Stimulated activated naive CD8-positive, alpha-beta T cell treated with anti-CD3 and anti-CD28 coated beads, Interleukin-15, Interleukin-2, amounts not matched to agents 100 ng/mL and 50 ng/mL, for 24 hours (primary cell): ENCODE data around the gene PRKAG2.
"Not testable (repeated sequence)": the region's sequence is repeated elsewhere in the genome, so short reads cannot be mapped to it uniquely, and the experiment has no call there.

Source experiments
- H3K27ac Mint-ChIP-seq: one replicate; pipeline ENCODE4 v1.8.0; 2021; ENCODE audit warnings: mild to moderate bottlenecking, mixed read lengths
- H3K27me3 Mint-ChIP-seq: one replicate; pipeline ENCODE4 v1.8.0; 2021; ENCODE audit warnings: mixed read lengths
- H3K36me3 Mint-ChIP-seq: one replicate; pipeline ENCODE4 v1.8.0; 2021; ENCODE audit warnings: low read depth, mixed read lengths
- H3K4me1 Mint-ChIP-seq: one replicate; pipeline ENCODE4 v1.8.0; 2021; ENCODE audit warnings: low read depth, mixed read lengths
- H3K4me3 Mint-ChIP-seq: one replicate; pipeline ENCODE4 v1.8.0; 2021; ENCODE audit warnings: mild to moderate bottlenecking, mixed read lengths
- H3K9me3 Mint-ChIP-seq: one replicate; pipeline ENCODE4 v1.8.0; 2021; ENCODE audit warnings: mixed read lengths

The PRKAG2 gene

GRCh38 chr7:151876899-151877777 lies at the start of gene PRKAG2:
Gene PRKAG2, minus strand, starts transcription at chr7:151877115. Its CDS starts 495 bp downstream, at chr7:151876620.
- Mint-ChIP-seq H3K4me3 (peak within 1 kb of the TSS; percentile 92), H3K27ac (peak within 1 kb of the TSS; percentile 80), H3K36me3 (no peaks in the 10 kb centered on the region), H3K27me3 (no peaks in the 10 kb centered on the region), H3K4me1 (peaks cover 26% of the 10 kb centered on the region), H3K9me3 (no peaks in the 10 kb centered on the region)

GRCh38 chr7:151926336-151926712 lies 49.4 kb upstream of the PRKAG2 start:
- peaks cover 3% of the 10 kb centered on the region for H3K27me3 Mint-ChIP-seq
- H3K9me3 Mint-ChIP-seq: no peaks in the 10 kb centered on the region
- no peak overlapping the region for H3K4me3 Mint-ChIP-seq
- peak overlapping the region; percentile 41 for H3K27ac Mint-ChIP-seq
- H3K4me1 Mint-ChIP-seq: peaks cover 16% of the 10 kb centered on the region
- no peaks in the 10 kb centered on the region for H3K36me3 Mint-ChIP-seq

- peaks cover 3% of the 10 kb centered on the region for H3K27me3 Mint-ChIP-seq
Measured at GRCh38 chr7:151925446-151926335, 48.8 kb upstream of the PRKAG2 start.

GRCh38 chr7:151924508-151924907 lies 47.6 kb upstream of the PRKAG2 start:
- H3K27me3 Mint-ChIP-seq: peaks cover 6% of the 10 kb centered on the region
- H3K9me3 Mint-ChIP-seq: no peaks in the 10 kb centered on the region
- peaks cover 13% of the 10 kb centered on the region for H3K4me1 Mint-ChIP-seq
- H3K27ac Mint-ChIP-seq: no peak overlapping the region
- H3K36me3 Mint-ChIP-seq: no peaks in the 10 kb centered on the region
- H3K4me3 Mint-ChIP-seq: no peak overlapping the region

More at GRCh38 chr7:151925446-151926335, 48.8 kb upstream of the PRKAG2 start:
- H3K27ac Mint-ChIP-seq: peak overlapping the region; percentile 41
- no peaks in the 10 kb centered on the region for H3K9me3 Mint-ChIP-seq
- no peaks in the 10 kb centered on the region for H3K36me3 Mint-ChIP-seq
- peaks cover 17% of the 10 kb centered on the region for H3K4me1 Mint-ChIP-seq
- no peak overlapping the region for H3K4me3 Mint-ChIP-seq

- H3K27me3 Mint-ChIP-seq: peaks cover 6% of the 10 kb centered on the region
- H3K4me3 Mint-ChIP-seq: no peak overlapping the region
- H3K4me1 Mint-ChIP-seq: peaks cover 13% of the 10 kb centered on the region
- H3K9me3 Mint-ChIP-seq: no peaks in the 10 kb centered on the region
- H3K36me3 Mint-ChIP-seq: no peaks in the 10 kb centered on the region
- no peak overlapping the region for H3K27ac Mint-ChIP-seq
Measured at GRCh38 chr7:151924001-151924400, 47.1 kb upstream of the PRKAG2 start.

GRCh38 chr7:151923097-151923876 lies 46.4 kb upstream of the PRKAG2 start:
- Mint-ChIP-seq H3K36me3 (no peaks in the 10 kb centered on the region), H3K4me3 (no peak overlapping the region), H3K27ac (no peak overlapping the region), H3K9me3 (no peaks in the 10 kb centered on the region), H3K4me1 (peaks cover 13% of the 10 kb centered on the region), H3K27me3 (peaks cover 12% of the 10 kb centered on the region)

- H3K27me3 Mint-ChIP-seq: peaks cover 12% of the 10 kb centered on the region
- H3K9me3 Mint-ChIP-seq: no peaks in the 10 kb centered on the region
- no peak overlapping the region for H3K27ac Mint-ChIP-seq
- H3K4me3 Mint-ChIP-seq: no peak overlapping the region
- H3K4me1 Mint-ChIP-seq: peaks cover 13% of the 10 kb centered on the region
- no peaks in the 10 kb centered on the region for H3K36me3 Mint-ChIP-seq
Measured at GRCh38 chr7:151921451-151921850, 44.5 kb upstream of the PRKAG2 start.

- Mint-ChIP-seq H3K36me3 (no peaks in the 10 kb centered on the region), H3K27ac (no peak overlapping the region), H3K9me3 (no peaks in the 10 kb centered on the region), H3K4me3 (no peak overlapping the region), H3K27me3 (peaks cover 12% of the 10 kb centered on the region), H3K4me1 (peaks cover 6% of the 10 kb centered on the region)
Measured at GRCh38 chr7:151920488-151920887, 43.6 kb upstream of the PRKAG2 start.

- H3K36me3 Mint-ChIP-seq: no peaks in the 10 kb centered on the region
- no peaks in the 10 kb centered on the region for H3K9me3 Mint-ChIP-seq
- H3K27me3 Mint-ChIP-seq: peaks cover 12% of the 10 kb centered on the region
- H3K27ac Mint-ChIP-seq: no peak overlapping the region
- H3K4me1 Mint-ChIP-seq: peaks cover 5% of the 10 kb centered on the region
- H3K4me3 Mint-ChIP-seq: no peak overlapping the region
Measured at GRCh38 chr7:151919595-151919994, 42.7 kb upstream of the PRKAG2 start.

GRCh38 chr7:151918510-151918843 lies 41.6 kb upstream of the PRKAG2 start:
- H3K27me3 Mint-ChIP-seq: peaks cover 17% of the 10 kb centered on the region
- peaks cover 5% of the 10 kb centered on the region for H3K4me1 Mint-ChIP-seq
- H3K4me3 Mint-ChIP-seq: no peak overlapping the region
- no peaks in the 10 kb centered on the region for H3K36me3 Mint-ChIP-seq
- no peak overlapping the region for H3K27ac Mint-ChIP-seq
- H3K9me3 Mint-ChIP-seq: peaks cover 7% of the 10 kb centered on the region

GRCh38 chr7:151917791-151918509 lies 41.0 kb upstream of the PRKAG2 start:
- Mint-ChIP-seq H3K4me3 (no peak overlapping the region), H3K27me3 (peaks cover 14% of the 10 kb centered on the region), H3K9me3 (peaks cover 7% of the 10 kb centered on the region), H3K36me3 (no peaks in the 10 kb centered on the region), H3K27ac (no peak overlapping the region), H3K4me1 (peaks cover 5% of the 10 kb centered on the region)

GRCh38 chr7:151914051-151914450 lies 37.1 kb upstream of the PRKAG2 start:
- Mint-ChIP-seq H3K4me1 (no peaks in the 10 kb centered on the region), H3K36me3 (no peaks in the 10 kb centered on the region), H3K27ac (no peak overlapping the region)

GRCh38 chr7:151910655-151911054 lies 33.7 kb upstream of the PRKAG2 start:
- H3K4me3 Mint-ChIP-seq, H3K4me1 Mint-ChIP-seq, H3K9me3 Mint-ChIP-seq, H3K36me3 Mint-ChIP-seq, H3K27ac Mint-ChIP-seq: not testable (repeated sequence)
- peaks cover 17% of the 10 kb centered on the region for H3K27me3 Mint-ChIP-seq

More at GRCh38 chr7:151914051-151914450, 37.1 kb upstream of the PRKAG2 start:
- peaks cover 7% of the 10 kb centered on the region for H3K9me3 Mint-ChIP-seq
- peaks cover 10% of the 10 kb centered on the region for H3K27me3 Mint-ChIP-seq
- no peak overlapping the region for H3K4me3 Mint-ChIP-seq

- H3K36me3 Mint-ChIP-seq, H3K27ac Mint-ChIP-seq, H3K4me3 Mint-ChIP-seq, H3K9me3 Mint-ChIP-seq, H3K4me1 Mint-ChIP-seq: not testable (repeated sequence)
- peaks cover 22% of the 10 kb centered on the region for H3K27me3 Mint-ChIP-seq
Measured at GRCh38 chr7:151907115-151907514, 30.2 kb upstream of the PRKAG2 start.
